Activated T-cell treated with anti-CD3 and anti-CD28 coated beads for 4 hours (primary cell): ENCODE measurements around the gene SIL1.
"Not testable (repeated sequence)": the region's sequence is repeated elsewhere in the genome, so short reads cannot be mapped to it uniquely, and the experiment has no call there.

Source experiments
- DNase-seq: peaks from one replicate; pipeline ENCODE4 v3.0.0-alpha.2; 2020

Gene SIL1

DNA sequence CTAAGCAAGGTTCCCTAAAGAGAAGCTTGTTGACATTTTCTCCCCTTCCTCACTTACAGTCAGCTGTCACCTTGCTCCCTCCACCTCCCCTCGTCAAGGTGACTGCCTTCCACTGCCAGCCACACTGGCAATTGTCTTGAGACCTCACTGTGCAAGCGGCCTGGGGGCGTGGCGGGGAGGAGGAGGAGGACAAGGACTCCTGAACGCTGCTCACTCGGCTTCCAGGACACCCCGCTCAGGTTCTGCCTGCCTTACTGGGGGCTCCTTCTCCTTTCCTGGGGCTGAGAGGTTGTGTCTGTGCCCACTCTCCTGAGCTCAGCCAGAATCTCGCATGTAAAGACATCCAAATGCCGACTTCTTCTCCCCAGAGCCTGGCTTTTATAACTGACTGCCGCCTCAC, 262.7 kb downstream of the SIL1 start:
- DNase-seq: no peak

- DNase-seq: no peak
Observed at GRCh38 chr5:138934971-138935370, 263.2 kb downstream of the SIL1 start.

DNA sequence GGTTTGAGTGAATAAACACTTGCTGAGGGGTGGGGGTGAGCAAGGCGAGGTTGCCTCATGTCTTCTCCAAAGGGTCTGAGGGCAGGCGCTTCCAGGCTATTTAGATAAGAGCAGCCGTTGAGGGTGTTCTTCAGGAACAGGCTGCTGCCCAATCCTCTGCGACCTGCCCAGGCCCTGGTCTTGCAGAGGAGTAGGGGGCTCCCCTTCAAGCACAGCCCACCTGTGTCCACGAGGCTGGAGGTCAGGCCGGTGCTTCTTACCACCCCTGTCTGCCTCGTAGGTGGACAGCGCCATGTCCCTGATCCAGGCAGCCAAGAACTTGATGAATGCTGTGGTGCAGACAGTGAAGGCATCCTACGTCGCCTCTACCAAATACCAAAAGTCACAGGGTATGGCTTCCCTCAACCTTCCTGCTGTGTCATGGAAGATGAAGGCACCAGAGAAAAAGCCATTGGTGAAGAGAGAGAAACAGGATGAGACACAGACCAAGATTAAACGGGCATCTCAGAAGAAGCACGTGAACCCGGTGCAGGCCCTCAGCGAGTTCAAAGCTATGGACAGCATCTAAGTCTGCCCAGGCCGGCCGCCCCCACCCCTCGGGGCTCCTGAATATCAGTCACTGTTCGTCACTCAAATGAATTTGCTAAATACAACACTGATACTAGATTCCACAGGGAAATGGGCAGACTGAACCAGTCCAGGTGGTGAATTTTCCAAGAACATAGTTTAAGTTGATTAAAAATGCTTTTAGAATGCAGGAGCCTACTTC, 264.5 kb downstream of the SIL1 start:
- DNase-seq: no peak

DNA sequence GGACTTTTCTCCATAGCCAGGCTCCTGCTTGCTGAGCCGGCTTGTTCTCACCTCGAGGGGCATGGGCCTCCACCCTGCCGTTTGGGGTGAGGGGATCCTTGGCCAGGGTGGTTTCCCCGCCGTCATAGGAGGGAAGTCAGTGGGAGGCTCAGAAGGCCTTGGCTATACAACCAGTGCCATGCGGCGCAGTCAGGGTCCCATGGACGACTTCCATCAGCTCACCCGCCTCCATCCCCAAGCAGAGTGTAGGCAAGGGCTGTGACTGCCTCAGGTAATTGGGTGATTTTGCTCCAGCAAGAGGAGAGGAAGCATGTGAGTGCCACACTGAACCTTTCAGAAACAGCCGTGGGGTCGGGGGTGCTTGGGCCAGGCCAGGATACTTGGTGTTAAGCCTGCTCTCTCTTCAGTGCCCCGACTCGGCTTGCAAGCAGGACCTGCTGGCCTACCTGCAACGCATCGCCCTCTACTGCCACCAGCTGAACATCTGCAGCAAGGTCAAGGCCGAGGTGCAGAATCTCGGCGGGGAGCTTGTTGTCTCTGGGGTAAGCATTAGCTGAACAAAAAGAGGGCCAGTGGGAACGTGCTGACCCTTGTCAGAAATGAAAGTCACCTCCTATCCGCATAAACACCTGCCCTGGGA, 265.9 kb downstream of the SIL1 start:
- DNase-seq: no peak

DNA sequence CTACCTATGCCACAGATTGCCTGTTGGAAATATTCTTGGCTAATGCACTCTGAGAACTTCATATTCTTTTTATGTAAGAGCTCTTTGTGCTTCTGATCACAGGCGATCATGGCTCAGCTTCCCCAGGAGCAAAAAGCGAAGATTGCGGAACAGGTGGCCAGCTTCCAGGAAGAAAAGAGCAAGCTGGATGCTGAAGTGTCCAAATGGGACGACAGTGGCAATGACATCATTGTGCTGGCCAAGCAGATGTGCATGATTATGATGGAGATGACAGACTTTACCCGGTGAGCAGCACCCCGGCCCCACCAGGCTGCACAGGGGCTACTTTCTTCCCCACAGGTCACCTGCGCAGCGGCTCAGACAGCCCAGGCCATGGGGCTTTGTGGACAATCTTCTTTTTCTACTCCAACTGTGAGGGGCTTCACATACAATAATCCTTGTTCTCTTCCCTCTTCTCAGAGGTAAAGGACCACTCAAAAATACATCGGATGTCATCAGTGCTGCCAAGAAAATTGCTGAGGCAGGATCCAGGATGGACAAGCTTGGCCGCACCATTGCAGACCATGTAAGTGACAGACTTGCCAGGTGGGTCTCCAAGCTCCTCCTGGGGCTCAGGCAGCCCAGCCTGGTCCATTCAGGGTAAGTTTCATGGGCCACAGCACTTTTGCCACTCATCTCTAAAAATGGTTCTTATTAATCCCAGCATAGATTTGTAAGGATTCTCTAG, 267.6 kb downstream of the SIL1 start:
- DNase-seq: no peak

- DNase-seq: no peak
Observed at GRCh38 chr5:138929571-138929955, 268.6 kb downstream of the SIL1 start.

DNA sequence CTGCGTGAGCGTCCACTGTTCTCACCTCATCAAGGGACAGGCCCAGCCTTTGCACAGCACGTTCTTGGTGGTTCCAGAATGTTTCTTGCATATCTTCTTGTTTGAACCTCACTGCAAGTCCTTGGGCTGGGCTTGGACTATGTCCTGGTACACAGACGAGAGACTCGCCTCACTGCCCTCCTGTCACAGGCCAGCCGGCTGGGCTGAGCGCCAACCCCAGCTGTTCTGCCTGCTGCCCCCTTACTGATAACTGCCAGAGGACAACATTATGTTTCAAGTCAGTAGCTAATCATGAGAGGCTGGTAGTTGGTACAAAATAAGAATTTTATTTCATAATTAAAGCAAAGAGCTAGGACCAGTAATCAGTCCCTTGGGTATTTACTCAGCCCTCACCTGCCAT, 270.2 kb downstream of the SIL1 start:
- no peak for DNase-seq

DNA sequence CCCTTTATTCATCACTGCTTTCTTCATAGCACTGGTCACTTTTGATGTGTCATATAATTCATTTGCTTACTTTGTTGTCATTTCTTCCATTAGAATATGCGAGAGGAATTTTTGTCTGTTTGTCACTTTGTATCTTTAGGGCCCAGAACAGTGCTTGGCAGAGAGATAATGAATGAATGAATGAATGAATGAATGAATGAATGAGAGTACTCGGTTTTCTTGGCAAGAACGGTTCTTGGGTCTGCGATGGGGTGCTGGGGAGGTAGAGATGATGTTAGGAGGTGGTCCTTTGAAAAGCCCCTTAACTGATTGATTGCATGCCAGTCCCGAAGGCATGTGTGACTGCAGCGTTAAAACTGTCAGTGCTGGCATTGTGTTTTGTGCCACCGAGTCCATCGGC, 270.6 kb downstream of the SIL1 start:
- DNase-seq: no peak

GRCh38 chr5:138926688-138927448, 271.3 kb downstream of the SIL1 start:
- no peak for DNase-seq

DNA sequence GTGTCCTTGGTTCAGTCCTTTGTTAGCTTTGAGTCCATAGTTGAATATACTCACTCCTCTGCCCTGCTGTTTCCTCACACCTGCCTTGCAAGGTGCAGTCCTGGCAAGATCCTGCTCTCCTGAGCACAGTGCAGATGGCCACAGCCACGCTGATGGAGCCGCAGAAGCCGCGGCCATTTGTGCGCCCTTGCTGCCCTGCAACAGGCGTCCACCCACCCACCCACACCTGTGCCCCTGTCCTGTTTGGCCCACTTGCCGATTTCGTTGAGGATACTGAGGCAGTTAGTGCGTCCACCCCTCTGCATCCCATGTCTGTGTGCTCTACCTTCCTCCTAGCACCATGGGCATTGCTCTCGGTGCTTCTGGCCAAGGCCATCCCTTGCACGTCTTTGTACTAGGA, 271.9 kb downstream of the SIL1 start:
- DNase-seq: no peak

- DNase-seq: no peak
Observed at GRCh38 chr5:138925090-138925635, 273.0 kb downstream of the SIL1 start.

- no peak for DNase-seq
Observed at GRCh38 chr5:138922494-138922893, 275.7 kb downstream of the SIL1 start.

GRCh38 chr5:138921362-138921761, 276.8 kb downstream of the SIL1 start:
- not testable (repeated sequence) for DNase-seq

DNA sequence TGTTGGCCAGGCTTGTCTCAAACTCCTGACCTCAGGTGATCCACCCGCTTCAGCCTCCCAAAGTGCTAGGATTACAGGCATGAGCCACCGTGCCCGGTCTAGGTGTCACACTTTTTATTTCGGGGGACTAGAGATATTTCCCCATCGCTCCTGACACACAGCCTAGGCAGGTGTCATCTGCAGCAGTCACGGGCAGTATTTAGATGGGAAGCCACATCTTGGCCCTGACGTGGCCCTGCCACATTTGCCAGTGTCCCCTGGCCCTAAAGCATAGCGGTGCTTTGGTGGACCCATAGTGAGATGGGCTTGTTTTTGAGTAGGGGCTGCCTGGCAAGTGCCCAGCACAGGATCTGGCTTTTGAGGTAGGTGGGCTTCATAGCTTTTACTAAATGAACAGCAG, 278.0 kb downstream of the SIL1 start:
- no peak for DNase-seq

DNA sequence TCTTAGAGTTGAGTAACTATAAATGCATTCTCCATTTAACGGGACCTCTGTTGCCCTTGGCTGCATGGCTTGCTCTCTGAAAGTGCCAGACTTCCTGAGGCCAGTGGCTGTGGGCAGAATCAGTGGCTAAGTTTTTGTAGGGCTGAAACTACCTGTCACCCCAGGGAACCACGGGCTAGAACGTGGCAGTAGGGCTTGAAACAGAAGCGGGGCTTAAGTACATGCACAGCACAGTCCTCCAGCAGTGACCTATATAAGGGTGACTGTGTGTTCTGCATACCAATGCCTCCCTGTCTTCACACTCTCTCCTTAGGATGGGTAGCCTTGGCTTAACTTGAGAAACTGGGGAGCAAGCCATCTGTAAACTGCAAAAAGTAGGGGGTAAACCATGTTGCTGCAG, 279.5 kb downstream of the SIL1 start:
- no peak for DNase-seq

DNA sequence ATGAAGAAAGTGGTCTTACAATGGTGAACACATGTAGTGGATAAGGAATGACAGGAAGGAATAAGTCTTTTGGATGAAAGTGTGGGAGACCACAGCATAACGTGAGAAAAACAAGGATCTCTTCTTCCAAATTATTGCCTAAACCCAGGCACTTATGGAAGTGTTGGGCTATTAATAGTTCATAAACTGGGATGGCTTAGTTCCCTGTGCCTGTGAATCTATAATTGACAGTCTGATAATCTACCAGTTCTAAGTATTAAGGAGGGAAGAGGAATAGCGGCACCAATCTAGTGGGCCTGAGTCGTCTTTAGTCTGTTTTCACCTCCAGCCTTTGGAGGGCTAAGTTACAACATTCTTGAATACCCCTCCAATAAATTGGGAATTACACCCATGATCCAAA, 283.8 kb downstream of the SIL1 start:
- DNase-seq: no peak

GRCh38 chr5:138913773-138914172, 284.4 kb downstream of the SIL1 start:
- no peak for DNase-seq

GRCh38 chr5:138912093-138912492, 286.1 kb downstream of the SIL1 start:
- DNase-seq: no peak

- no peak for DNase-seq
Observed at GRCh38 chr5:138911441-138911840, 286.7 kb downstream of the SIL1 start.

DNA sequence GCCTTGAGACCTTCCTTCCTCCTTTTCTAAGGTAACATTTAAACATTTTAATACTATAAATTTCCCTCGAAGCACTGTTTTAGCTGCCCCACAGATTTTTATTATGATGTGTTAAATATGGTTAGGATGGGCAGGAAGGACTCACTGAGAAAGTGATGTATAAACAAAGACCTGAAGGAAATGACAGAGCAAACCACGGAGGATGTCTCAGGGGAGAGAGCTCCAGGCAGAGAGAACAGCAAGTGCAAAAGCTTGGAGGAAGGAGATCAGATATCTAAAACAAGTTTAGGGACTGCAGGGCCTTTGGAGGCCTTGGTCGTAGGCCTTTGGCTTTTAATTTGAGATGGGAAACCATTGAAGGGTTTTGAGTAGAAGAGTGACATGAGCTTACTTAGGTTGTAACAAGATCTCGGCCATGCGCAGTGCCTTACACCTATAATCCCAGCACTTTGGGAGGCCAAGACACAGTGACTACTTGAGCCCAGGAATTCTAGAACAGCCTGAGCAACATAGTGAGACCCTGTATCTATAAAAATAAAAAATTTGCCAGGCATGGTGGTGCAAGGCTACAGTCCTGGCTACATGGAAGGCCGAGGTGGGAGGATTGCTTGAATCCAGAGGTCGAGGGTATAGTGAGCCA, 287.5 kb downstream of the SIL1 start:
- no peak for DNase-seq

- no peak for DNase-seq
Observed at GRCh38 chr5:138909734-138910133, 288.4 kb downstream of the SIL1 start.

GRCh38 chr5:138905541-138905940, 292.6 kb downstream of the SIL1 start:
- DNase-seq: no peak
